Mesenteric fat pad (tissue), 1 donor: ENCODE results near the gene LYRM4. TPM values are rescaled to one million over a fixed set of nuclear protein-coding genes. Genes with fewer than 3 reads are reported as not detected.

ENCODE experiments used
- DNase-seq: peaks from one replicate; pipeline ENCODE4 v3.0.0-alpha.2; 2020; ENCODE audit warnings: low spot score
- total RNA-seq: library from RNA; stranded (reverse); fragmentation: NEBNext Ultra II Directional; extraction: Animal tissue kit (Norgen Biotek cat#: 25700); gene quantifications from one replicate; pipeline ENCODE4 v1.2.1, GENCODE V29; 2021
- donor health status: DM: yes; HTN: yes; CAD: no.

Gene LYRM4
- total RNA-seq, 1 donor from 2014 or later = 30.6 TPM

DNA sequence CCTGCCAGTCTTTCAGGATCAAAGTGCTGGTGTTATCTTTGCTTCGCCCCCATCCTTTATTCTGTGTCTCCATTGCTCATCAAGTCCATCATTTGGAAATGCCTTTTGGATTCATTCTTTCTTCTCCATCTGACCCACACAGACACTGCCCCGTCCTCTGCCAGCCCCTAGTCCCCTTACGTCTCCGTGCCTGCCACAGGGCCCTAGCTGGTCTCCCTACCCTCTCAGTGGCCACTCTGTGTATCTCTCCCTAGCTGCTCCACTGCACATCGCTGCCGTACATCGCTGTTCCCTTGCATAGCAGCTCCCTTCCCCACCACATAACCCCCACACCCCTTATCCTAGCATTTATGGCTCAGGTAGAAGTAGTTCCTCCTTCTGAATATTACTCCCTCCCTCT is 159.9 kb downstream of the LYRM4 start:
- DNase-seq = peak; percentile 24

DNA sequence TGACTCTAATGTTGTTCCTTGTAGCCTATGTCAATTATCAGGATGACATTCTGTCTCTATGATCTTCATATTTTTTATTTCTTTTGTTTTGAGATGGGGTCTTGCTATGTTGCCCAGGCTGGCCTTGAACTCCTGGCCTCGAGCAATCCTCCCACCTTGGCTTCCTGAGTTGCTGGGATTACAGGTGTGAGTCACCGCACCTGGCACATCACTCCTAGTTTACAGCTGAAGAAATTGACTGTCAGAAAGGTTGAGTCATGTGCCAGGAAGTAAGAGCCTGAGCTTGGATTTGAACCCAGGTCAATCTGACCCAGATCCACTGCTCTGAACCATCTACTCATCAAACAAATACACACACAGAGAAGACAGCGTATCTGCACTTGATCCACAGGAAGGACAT is 161.2 kb downstream of the LYRM4 start:
- DNase-seq = peak; percentile 30

DNA sequence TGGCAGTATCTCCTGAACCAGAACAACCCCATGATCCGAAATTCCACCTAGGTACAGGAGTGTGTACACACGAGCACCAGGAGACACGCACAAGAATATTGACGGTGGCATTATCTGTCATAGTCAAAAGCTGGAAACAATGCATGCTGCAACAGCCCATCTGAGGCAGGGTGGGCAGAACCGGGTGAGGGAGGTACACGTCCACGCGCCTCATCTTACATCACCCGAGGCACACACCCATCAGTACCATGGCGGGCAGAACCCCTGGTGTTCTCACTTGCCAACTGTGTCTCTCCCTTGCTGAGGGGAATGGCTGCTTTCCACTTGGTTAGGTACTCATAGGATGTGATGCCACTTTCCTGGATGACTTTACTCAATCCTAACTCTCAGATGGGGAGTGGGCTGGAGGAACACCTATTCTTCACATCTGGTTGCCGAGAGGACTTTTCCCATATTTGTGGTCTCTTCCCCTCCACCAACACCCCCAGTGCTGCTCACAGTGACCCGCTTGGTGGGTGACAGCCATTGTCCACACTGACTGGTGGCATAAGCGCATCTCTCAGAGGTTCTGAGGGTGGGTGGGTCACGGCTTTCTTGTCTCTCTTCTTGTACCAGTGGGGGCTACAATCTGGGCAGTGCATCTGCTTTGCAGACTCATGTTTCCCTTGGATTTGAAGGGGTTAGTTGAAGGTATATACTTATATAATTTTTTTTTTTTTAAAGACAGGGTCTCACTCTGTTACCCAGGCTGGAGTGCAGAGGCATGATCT is 162.1 kb downstream of the LYRM4 start:
- DNase-seq = peak; percentile 51

DNA sequence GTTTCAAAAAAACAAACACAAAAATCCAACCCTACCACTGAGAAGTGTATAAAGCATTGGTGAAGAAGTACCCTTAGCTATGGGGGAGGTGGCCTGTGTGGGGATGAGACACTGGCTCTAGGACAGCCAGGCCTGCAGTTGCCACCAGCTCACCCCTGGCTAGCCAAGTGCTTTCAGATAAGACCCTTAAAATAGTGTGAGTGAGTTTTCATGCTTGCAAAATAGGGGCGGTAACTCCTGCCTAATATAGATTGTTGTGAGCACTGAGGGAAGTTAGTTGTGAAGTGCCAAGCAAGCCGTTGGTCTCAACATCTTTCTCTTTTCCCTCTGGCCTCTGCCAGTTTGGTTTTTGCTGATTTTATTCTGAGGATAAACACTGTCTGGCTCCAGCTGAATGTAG is 164.3 kb downstream of the LYRM4 start:
- DNase-seq = no peak

DNA sequence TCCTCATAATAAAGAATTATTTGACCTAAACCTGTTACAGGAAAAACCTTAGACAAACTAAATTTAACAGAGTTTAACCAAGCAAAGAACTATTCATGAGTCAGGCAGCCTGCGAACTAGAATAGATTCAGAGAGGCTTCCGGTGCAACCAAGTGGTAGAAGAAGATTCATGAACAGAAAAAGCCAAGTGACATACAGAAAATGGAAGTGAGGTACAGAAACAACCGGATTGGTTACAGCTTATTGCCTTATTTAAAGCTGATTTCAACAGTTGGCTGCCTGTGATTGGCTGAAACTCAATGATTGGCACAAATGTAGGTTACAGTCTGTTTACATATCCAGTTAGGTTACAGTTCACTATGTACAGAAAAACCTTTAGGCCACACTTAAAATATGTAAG is 165.5 kb downstream of the LYRM4 start:
- no peak for DNase-seq

DNA sequence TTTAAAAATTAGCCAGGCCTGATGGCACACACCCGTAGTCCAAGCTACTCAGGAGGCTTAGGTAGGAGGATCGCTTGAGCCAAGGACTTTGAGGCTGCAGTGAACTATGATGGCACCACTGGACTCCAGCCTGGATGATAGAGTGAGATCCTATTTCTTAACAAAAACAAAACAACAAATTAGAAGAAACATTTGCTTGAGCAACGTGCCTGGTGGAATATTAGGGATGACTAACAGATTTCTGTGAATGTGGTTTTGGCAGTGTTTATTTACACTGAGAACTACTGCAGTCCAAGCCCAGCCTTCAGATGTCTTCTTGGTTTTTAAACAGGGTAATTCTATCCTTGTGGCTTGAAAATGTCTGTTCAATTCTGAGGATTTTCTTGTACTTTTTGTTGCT is 166.4 kb downstream of the LYRM4 start:
- DNase-seq = no peak

DNA sequence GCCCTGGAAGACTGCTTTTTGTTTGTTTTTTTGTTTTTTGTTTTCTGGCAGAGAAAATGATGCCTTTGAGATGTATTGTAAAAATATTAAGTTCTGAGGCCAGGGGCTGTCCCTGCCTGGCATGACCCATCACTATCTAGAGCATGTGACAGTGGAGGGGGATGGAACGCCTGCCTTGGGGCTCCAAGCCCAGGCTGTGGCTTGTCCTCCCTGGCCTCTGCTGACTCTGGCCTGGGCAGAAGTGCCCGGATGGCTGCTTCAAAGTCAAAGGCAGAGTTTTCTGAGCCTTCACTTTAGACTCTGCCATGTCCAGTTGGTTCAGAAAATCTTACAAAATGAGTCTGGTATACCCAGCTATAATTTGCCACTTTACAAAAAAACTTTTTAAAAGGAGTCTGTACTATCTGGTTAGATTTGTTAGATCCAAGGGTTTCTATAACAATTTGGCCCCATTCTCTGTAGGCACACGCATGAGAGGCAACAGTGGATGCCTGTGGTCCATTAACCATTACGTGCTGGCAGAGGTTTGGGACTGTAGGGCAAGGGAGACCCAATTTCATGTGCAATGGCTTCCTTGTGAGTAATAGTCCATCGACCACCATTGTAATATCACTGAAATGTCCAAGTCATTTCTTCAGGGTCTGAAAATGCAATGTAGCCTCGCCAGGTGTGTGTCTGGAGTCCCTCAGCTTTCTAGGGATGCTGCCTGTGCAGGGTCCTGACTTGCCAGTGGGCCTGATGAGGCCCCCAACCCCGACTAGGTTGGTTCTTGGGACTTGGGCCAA is 167.3 kb downstream of the LYRM4 start:
- no peak for DNase-seq

DNA sequence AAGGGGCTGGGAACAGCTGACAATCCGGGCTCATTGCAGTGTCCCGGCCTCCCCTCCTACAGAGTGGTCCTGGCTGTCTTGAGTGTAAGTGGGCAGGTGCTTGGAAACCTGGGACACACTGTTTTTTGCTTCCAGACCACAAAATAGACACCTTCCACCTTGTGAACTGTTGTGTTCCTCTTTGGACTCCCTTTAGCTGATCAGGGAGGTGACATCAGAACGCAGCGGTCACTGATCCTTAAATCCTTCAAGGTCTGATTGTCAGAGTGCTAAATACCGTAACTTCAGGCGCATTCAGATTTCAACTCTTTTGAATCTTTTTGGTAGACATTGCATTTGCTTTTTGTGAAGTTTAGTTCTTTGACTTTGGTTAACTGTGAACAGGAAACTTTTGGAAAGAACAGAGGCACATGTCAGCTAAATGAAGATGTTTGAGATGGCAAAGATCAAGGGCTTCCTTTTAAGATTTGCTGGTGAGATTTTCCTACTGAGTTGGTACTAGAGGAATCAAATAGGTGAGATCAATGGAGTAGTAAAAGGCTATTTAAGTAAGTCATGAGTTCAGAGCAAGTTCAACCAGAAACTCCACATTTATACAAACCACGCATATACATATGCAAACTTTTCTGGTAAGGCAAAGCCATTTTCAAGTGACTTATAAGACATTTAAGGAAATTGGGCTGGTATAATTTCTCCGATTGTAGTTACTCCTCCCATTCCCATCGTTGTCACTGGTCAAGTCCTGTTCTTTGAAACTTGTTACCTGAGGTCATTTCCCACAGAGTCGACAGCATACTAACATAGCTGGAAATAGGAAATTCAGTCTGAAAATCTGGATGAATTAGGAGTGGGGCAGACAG is 169.3 kb downstream of the LYRM4 start:
- DNase-seq = no peak

DNA sequence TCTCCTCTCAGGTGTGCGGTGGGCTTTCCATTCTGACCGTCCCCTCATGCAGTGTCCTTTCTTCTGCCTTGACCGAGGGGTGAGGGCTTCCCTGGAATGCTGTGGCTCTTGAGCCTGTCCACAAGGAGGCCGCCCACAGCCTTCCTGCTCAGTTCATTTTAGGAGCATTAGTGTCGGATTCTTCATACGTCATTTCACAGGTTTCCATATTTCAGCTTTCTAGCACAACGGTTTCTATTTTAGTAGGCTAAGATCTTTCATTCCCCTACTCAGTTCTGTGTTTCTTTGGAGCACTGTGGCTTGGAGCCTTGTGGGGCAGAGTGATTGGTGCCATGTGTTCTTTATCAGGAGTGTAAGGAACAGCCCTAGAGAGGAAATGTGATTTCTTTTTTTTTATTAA is 170.1 kb downstream of the LYRM4 start:
- no peak for DNase-seq

DNA sequence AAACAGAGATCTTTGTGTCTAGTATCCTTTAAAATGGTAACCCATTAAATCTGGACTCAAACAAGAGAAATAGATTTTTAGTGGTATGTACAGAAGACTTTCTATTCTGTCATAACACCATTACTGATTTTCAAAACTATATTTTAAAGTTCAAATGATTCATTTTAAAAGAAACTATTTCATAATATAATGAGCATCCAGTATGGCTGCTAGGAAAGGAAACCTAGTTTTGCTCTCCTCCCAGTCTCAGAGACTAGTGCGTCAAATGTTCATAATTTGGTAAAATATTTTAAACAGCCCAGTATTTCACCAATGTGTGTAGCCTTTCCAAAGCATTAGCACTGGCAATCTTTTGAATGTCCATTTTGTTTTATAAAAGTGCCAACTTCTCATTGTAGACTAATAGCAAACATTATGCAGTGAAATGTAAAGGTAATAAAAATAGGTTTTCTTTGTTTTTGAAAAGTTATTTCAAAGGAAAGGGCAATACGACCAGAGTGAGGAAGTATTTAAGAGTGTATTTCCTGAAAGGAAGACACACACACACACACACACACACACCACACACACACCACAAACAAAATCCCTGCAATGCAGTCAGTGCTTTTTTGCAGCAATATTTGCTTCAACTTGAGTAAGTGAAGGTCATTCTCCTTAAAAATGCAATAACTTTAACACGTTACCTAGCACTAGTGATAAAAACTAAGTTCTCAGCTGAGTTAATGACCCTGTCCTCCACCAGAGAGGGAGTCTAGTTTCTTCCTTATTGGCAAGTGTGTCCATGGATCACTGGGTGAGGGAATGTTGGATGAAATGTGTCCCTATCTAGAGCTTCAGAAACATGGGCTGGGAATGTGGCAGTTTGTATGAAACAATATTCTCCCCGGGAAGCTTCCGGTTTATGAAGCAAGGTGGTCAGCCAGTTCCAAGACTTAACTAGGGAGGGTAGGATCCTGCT is 171.0 kb downstream of the LYRM4 start:
- DNase-seq = no peak

DNA sequence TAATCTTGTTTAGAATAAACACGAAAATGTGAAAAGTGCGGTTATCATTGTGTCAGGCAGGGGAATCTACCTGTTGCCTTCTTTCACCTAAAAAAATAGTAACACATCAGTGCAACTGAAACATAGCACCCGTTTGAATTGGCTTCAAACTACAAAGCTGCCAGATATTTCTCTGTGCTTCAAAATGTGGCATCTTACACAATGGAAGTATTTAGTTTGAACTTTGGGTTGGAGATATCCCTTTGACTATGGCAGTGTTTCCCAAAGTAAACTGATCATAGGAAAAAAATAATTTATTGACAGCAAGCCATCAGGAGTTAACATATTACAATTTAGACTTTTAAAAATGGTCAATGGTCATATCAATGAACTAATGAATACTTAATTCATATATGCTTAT is 172.0 kb downstream of the LYRM4 start:
- no peak for DNase-seq

DNA sequence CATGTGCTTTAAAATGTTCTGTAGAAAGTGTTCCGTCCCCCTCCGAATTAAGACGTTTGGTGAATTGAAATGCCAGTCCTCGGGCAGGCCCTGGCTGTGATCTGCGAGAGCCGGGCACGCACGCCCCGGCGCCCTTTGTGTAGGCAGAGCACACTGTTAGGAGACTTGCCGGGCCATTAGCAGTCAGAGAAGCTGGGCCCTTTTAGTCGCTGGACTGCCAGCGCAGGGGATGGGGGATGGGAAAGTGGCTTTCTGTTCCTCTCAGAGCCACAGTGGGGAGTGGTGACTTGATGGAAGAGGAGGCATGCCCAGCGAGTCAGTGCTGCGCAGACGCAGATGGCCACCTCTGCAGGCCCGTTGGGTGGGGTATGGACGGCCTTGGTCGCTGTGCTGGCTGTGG is 173.4 kb downstream of the LYRM4 start:
- DNase-seq = no peak

DNA sequence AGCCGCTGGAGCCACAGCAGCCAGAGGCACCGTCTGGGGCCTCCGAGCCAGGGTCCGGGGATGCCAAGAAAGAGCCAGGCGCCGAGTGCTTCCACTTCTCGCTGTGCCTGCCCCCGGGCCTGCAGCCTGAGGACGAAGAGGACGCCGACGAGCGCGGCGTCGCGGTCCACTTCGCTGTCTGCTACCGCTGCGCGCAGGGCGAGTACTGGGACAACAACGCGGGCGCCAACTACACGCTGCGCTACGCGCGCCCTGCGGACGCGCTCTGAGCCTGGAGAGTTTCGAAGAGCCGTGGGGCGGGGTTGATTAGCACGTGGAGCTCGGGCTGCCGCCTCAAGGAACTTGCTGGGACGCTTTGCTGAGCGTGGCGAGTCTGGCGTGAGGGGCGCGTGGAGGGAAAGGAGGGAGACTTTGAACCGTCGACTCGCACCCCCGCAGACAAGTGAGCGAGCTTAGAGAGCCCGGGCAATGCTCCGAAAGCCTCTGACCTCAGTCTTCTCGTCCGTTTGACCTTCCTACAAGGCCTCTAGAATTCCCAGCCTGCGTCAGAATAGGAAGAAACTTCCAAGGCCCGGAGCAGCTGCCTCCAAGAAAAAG is 174.4 kb downstream of the LYRM4 start:
- no peak for DNase-seq

DNA sequence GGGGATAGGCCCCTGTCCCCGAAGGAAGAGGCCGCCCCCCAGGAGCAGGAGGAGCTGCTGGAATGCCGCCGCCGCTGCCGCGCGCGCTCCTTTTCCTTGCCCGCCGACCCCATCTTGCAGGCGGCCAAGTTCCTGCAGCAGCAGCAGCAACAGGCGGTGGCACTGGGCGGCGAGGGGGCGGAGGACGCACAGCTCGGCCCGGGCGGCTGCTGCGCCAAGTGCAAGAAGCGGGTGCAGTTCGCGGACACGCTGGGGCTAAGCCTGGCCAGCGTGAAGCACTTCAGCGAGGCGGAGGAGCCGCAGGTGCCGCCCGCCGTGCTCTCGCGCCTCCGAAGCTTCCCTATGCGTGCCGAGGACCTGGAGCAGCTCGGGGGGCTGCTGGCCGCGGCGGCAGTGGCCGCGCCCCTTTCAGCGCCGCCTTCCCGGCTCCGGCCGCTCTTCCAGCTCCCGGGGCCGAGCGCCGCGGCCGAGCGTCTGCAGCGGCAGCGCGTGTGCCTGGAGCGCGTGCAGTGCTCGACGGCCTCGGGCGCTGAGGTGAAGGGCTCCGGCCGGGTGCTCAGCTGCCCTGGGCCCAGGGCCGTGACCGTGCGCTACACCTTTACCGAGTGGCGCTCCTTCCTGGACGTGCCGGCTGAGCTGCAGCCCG is 175.0 kb downstream of the LYRM4 start:
- DNase-seq = no peak

DNA sequence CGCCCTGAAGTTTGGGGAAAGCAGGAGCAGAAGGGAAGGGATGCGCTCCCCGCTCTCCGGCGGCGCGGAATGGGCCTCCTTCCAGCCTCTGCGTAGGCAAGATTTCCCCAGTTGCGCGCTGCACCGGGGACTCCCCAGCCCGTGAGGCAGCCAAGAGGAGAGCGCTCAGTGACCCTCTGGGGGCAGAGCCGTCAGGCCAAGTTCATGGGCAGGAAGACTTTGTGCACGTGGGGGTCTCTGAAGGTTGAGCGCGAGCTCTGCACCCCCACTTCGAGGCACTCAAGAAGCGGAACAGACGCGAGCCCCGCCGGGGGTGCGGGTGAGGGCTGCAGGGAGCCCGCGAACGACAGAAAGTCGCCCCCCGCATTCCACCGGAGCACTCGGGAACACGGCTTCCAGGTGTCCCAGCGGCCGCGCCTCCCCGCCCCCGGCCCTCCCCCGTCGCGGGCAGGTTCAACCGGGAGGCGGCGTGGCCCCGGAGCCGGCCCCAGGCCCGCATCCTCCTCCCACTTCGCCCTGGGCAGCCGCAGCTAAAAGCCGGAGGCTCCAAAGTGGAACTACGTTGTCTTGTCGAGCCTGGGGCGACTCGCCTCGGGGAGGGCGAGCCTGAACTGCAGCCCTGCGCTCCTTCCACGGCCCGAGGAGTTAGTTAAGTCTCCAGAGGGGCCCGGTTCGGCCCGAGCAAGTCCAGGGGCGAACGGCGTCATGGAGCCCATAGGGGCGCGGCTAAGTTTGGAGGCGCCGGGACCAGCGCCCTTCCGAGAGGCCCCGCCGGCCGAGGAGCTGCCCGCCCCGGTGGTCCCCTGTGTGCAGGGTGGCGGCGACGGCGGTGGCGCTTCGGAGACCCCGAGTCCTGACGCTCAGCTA is 175.7 kb downstream of the LYRM4 start, which contains the start of gene PPP1R3G:
PPP1R3G (plus strand) TSS at position 561 of the 867 bp plus-strand sequence; CDS start at position 706, 145 bp downstream.
- DNase-seq = peak; percentile 90

DNA sequence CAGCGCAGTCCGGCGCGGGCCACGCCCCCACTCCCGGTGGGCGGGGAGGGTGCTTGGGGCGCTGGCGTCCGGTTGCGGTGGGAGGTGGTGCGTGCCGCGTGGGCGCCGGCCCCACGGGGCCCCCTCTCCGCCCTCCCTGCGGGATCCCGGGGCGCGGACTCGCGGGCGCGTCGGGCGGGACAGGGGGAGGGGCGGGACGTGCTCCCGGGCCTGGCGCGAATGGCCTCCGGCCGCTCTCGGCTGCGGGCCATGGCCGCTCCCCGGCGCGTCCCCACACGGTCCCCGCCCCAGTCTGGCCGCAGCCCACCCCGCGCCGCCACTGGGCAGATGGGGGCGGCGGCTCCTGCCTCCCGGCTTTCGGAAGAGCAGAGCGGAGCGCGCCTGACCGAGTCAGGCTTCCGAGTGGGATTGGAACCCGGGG is 176.4 kb downstream of the LYRM4 start:
- DNase-seq = peak; percentile 85

DNA sequence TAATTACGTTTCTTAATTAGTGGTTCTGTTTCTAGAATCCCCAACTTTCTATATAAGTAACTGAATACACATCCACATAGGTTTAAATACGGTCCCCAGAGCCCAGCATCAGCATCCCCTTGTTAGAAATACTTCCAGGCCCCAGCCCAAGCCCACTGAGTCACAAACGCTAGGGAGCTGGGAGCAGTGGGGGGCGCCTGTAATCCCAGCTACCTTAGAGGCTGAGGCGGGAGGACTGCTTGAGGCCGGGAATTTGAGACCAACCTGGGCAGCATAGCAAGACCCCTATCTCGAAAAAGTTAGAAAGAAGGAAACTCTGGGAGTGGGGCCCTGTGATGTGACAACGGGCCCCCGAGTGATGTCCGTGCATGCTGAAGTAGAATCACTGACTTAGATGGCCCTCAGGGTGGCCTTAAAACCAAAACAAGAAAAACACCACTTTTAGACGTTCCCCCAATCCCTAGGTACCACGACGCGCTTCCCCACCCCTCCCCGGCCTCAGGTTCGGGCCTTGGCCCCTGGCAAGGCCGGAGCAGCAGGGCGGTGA is 176.9 kb downstream of the LYRM4 start:
- DNase-seq = no peak

DNA sequence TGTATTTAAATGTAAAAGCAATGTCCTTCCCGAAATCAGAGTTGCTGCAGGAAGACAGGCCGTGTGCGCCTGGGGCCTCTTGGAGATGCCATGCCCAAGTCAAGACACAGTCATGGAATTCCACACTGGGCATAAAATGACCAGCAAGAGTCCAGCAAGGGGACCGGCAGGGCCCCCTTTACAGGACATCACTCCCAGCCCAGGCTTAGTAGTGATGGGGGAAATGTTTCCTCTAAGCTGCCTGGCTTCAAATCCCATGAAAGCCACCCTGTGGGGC is 177.5 kb downstream of the LYRM4 start:
- no peak for DNase-seq
